GM12801 (cell line): Measurements from ENCODE around the gene C14orf119.

ENCODE experiments used
- TF ChIP-seq, protein P1 (sequence below): IDR thresholded peaks from one replicate; pipeline ENCODE4 v1.5.1; 2011; ENCODE audit warnings: control low read depth; ENCODE audit not compliant: insufficient read length; ENCODE audit errors: extremely low read depth

C14orf119 gene

DNA sequence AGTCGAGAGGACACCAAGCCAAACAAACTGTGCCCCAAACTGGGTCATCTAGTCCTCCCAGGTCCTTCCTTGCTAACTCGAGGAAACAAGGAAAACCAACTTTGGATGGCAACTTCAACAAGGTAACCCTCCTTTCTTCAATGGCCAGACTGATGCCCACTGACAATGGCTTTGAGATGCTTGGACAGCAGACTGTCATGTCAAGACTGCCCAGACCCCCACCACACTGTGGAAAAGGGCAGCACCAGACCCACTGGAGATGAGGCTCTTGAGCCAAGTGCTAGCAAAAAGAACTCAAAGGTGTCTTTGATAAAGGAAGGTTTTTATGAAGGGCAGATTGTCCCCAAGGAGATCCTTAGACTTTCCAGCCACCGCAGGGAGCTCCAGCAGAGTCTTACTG lies 28.9 kb upstream of the C14orf119 start:
- TF ChIP-seq, protein P1, sequence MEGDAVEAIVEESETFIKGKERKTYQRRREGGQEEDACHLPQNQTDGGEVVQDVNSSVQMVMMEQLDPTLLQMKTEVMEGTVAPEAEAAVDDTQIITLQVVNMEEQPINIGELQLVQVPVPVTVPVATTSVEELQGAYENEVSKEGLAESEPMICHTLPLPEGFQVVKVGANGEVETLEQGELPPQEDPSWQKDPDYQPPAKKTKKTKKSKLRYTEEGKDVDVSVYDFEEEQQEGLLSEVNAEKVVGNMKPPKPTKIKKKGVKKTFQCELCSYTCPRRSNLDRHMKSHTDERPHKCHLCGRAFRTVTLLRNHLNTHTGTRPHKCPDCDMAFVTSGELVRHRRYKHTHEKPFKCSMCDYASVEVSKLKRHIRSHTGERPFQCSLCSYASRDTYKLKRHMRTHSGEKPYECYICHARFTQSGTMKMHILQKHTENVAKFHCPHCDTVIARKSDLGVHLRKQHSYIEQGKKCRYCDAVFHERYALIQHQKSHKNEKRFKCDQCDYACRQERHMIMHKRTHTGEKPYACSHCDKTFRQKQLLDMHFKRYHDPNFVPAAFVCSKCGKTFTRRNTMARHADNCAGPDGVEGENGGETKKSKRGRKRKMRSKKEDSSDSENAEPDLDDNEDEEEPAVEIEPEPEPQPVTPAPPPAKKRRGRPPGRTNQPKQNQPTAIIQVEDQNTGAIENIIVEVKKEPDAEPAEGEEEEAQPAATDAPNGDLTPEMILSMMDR = no peak

DNA sequence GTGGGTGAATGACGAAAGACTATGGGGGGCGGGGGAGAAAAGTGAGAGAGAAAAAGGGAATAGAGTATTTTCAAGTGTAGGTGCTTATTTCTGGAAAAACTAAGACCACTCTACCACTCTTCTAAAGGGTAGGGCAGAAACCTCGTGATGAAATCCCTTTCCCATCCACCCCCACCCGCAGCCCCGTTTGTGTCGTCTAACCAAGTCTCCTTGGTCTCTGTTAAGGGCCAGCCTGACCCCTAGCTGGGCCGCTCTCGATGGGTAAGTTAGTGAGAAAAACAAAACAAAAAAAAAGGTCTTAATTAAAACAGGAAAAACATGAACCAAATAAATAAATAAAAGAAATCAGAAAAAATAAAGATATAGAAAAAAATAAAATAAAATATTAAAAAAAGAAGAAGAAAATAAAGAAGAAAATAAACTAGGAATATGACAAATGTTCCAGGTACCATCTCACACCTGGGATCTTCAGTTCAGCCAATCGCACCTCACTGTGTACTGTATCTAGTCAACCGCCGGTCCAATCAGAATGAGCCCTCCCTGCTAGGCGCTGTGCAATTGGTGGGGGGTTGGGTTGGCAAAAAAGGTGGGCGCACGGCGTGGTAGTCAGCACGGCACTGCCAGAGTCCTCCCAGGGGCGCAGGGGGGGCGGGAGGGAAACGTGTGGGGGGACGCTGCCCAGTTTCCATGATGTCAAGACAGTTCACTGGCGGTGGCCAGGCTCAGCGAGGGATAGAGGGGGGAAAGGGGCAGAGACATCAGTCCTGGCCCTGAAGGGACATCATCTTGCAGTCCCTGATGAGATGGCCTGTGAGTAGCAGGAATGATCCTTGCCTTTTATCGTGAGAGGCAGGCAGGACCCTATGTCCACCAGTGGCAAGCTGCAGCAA lies 28.2 kb upstream of the C14orf119 start:
- TF ChIP-seq, protein P1 = no peak

DNA sequence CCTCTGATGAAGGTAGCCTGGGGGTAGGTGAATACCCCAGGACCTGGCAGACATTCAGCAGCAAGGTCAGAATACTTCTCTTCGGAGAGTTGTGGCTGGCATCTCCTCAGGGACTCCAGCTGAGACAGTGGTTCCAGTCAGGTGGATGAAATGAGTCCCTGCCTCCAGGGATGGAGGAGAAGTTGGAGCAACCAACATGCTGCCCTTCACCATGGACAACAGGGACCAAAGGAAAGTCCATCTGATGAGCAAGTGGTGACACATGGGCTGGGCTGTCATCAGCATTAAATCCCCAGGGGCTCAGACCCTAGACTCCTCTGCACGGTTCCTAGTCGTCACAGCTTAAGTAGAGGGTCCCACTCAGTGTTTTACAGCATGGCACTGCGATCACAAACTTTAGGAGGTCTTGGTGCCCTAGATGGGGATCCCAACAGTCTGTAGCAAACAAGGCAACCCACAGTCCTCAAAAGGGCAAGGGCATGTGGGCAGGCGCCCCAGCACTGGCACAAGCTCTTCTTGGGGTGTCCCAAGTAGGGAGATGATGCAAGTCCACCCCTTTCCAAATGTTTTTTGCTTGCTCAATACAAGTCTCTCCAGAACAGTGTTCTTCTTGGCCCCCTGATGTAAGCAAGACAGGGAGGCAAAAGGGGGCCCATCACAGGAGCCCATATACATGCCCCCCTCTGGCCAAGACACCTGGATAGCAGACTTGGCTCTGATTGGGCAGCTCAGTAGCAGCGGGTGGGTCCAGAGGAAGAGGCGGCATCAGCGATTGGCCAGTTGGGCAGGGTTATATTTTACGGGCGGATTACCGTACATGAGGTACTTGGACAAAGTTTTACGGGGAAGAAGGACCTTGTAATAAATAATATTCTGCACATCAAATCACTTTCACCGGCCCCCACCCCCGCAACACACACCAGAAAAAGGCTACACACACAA lies 27.2 kb upstream of the C14orf119 start:
- TF ChIP-seq, protein P1 = no peak

DNA sequence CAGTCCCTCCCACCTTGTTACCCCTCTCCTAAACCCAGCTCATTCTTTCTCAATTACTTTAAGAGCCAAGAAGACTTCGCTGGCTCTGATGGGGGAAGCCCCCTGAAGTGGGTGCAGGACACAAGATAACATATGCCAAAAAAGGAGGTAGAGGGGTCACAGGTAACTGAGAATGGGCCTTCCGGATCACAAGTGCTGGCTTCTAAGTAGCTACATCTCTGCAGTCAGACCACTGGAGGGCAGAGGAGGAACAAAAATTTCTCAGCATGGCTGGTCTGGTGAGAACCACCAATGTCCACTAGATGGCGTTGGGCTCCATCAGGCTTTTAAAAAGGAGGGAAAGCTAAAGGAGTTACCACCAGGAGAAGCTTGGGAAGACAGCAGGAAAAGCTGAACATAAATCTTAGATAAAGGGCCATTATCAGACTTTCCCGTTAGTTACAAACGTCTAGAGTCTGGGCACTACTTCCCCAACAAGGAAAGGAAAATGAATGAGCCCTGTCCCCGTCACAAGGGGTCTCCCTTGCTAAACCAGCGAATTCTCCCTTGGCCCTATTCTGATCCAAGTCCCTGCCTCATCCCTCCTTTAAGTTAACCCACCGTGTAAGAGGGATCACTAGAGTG lies 26.4 kb upstream of the C14orf119 start:
- TF ChIP-seq, protein P1 = peak; percentile 95

DNA sequence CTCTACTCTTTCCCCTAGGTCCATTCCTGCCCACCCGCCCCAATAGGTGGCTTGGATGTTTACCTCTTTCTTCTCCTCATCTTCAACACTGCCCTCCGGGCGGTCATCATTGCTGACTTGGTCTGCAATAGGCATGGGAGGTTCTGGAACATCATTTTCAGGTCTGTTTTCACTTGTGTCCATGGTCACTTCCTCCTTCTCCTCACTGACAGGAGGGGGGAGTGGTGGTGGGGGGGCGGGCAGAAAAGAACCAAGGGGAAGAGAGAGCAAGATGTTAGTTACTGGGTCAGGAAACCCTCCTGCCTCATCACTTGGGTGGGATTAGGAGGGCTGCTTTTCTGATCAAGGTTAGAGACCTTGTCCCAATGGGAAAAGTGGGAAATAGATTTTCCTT lies 25.9 kb upstream of the C14orf119 start:
- TF ChIP-seq, protein P1 = no peak

DNA sequence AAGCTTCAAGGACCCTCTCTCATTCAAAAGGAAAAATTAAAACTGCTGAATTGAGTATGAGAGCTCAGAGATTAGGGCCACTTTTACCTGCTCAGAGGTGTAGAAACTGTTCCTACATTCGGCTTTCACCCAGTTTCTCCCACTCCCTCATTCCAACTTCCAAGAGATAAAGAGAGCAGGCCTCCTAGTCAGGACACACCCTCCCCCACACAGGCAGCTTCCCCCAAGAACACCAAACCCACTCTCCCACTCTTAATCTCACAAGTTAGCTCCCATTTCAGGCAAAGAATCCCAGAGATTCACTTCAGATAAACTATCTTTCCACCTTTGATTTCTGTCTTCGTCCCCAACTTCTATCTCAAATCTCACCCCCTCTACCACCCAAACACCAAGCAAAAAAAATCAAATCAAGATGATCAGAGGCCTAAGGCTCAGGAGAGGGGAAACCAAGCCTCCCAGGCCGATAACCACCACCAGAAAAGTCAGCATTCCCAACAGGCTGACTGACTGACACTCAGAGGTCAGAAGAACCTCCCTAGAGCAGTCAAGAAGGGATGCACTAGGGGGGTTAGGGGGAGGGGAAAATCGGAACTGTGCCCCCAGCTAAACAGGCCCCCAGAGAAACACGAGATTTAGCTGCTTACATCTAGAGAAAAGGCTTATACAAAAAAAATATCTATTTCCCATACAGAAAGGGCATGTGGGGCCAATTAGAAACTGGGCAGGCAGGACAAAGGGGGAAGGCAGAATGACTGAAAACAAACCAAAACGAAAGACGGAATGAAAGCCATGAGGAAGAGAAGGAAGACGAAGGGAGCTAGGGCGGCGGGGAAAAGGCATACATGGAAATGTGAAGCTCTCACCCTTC lies 24.8 kb upstream of the C14orf119 start:
- TF ChIP-seq, protein P1 = no peak
